Epithelial cell of prostate (primary cell): ENCODE data around the gene CBX2.
"Not testable (repeated sequence)": the region's sequence is repeated elsewhere in the genome, so short reads cannot be mapped to it uniquely, and the experiment has no call there.

ENCODE experiments used
- DNase-seq: peaks from one replicate; pipeline ENCODE4 v3.0.0-alpha.2; 2011; ENCODE audit warnings: low read depth, low spot score
- H3K27ac ChIP-seq: fragments of 450-650 bp; 2 replicates; pipeline ENCODE4 v1.5.1; 2017; ENCODE audit warnings: mild to moderate bottlenecking

Gene CBX2

GRCh38 chr17:79742589-79742918 is 35.4 kb upstream of the CBX2 start:
- DNase-seq, result no peak
- H3K27ac ChIP-seq, result no peak overlapping the region

- H3K27ac ChIP-seq, result no peak overlapping the region
- no peak for DNase-seq
Measured at GRCh38 chr17:79742951-79743476, 34.9 kb upstream of the CBX2 start.

- no peak overlapping the region for H3K27ac ChIP-seq
- no peak for DNase-seq
Measured at GRCh38 chr17:79743614-79744013, 34.3 kb upstream of the CBX2 start.

- H3K27ac ChIP-seq, result no peak overlapping the region
- DNase-seq, result no peak
Measured at GRCh38 chr17:79745641-79746105, 32.3 kb upstream of the CBX2 start.

- DNase-seq, result no peak
- no peak overlapping the region for H3K27ac ChIP-seq
Measured at GRCh38 chr17:79746889-79747507, 30.9 kb upstream of the CBX2 start.

GRCh38 chr17:79747508-79748294 is 30.2 kb upstream of the CBX2 start:
- no peak for DNase-seq
- no peak overlapping the region for H3K27ac ChIP-seq

- DNase-seq, result no peak
- no peak overlapping the region for H3K27ac ChIP-seq
Measured at GRCh38 chr17:79748295-79749099, 29.5 kb upstream of the CBX2 start.

GRCh38 chr17:79749156-79749815 is 28.7 kb upstream of the CBX2 start:
- H3K27ac ChIP-seq, result no peak overlapping the region
- DNase-seq, result no peak

- DNase-seq, result no peak
- no peak overlapping the region for H3K27ac ChIP-seq
Measured at GRCh38 chr17:79749958-79750357, 28.0 kb upstream of the CBX2 start.

- DNase-seq, result no peak
- no peak overlapping the region for H3K27ac ChIP-seq
Measured at GRCh38 chr17:79750650-79751545, 27.1 kb upstream of the CBX2 start.

GRCh38 chr17:79752175-79752574 is 25.8 kb upstream of the CBX2 start:
- DNase-seq, result no peak

GRCh38 chr17:79754370-79754769 is 23.6 kb upstream of the CBX2 start:
- DNase-seq, result no peak
- H3K27ac ChIP-seq, result no peak overlapping the region

More at GRCh38 chr17:79752175-79752574, 25.8 kb upstream of the CBX2 start:
- no peak overlapping the region for H3K27ac ChIP-seq

- DNase-seq, H3K27ac ChIP-seq: not testable (repeated sequence)
Measured at GRCh38 chr17:79754903-79755302, 23.0 kb upstream of the CBX2 start.

GRCh38 chr17:79755591-79755990 is 22.4 kb upstream of the CBX2 start:
- DNase-seq, result no peak
- no peak overlapping the region for H3K27ac ChIP-seq

GRCh38 chr17:79757140-79757745 is 20.7 kb upstream of the CBX2 start:
- DNase-seq, result no peak
- H3K27ac ChIP-seq, result no peak overlapping the region

GRCh38 chr17:79758271-79758670 is 19.7 kb upstream of the CBX2 start:
- no peak for DNase-seq

GRCh38 chr17:79760197-79760906 is 17.6 kb upstream of the CBX2 start:
- no peak overlapping the region for H3K27ac ChIP-seq
- DNase-seq, result no peak

More at GRCh38 chr17:79758271-79758670, 19.7 kb upstream of the CBX2 start:
- no peak overlapping the region for H3K27ac ChIP-seq

- DNase-seq, result no peak
- no peak overlapping the region for H3K27ac ChIP-seq
Measured at GRCh38 chr17:79761894-79762589, 15.9 kb upstream of the CBX2 start.
